ENCODE measurements around the gene OCLN.
"Not testable (repeated sequence)": the region's sequence is repeated elsewhere in the genome, so short reads cannot be mapped to it uniquely, and the experiment has no call there.

The OCLN gene

GRCh38 chr5:69527128-69527770, 34.7 kb downstream of the OCLN start:
- in situ Hi-C loops (cut with HindIII; ENCODE audit: low sequenced_read_pairs) = no loop called here

GRCh38 chr5:69528035-69528434, 35.4 kb downstream of the OCLN start:
- in situ Hi-C loops (cut with HindIII; ENCODE audit: low sequenced_read_pairs) = no loop called here

- in situ Hi-C loops (cut with HindIII; ENCODE audit: low sequenced_read_pairs) = no loop called here
Measured at GRCh38 chr5:69528609-69529008, 36.0 kb downstream of the OCLN start.

GRCh38 chr5:69530561-69531405, 38.2 kb downstream of the OCLN start:
- in situ Hi-C loops (cut with HindIII; ENCODE audit: low sequenced_read_pairs) = no loop called here

GRCh38 chr5:69531406-69531801, 38.8 kb downstream of the OCLN start:
- in situ Hi-C loops (cut with HindIII; ENCODE audit: low sequenced_read_pairs) = no loop called here

GRCh38 chr5:69537911-69538310, 45.3 kb downstream of the OCLN start:
- in situ Hi-C loops (cut with HindIII; ENCODE audit: low sequenced_read_pairs) = not testable (repeated sequence)

GRCh38 chr5:69538735-69539134, 46.1 kb downstream of the OCLN start:
- in situ Hi-C loops (cut with HindIII; ENCODE audit: low sequenced_read_pairs) = not testable (repeated sequence)

GRCh38 chr5:69541347-69541746, 48.8 kb downstream of the OCLN start:
- in situ Hi-C loops (cut with HindIII; ENCODE audit: low sequenced_read_pairs) = not testable (repeated sequence)

GRCh38 chr5:69542838-69543618, 50.4 kb downstream of the OCLN start:
- in situ Hi-C loops (cut with HindIII; ENCODE audit: low sequenced_read_pairs) = not testable (repeated sequence)

- in situ Hi-C loops (cut with HindIII; ENCODE audit: low sequenced_read_pairs) = not testable (repeated sequence)
Measured at GRCh38 chr5:69544602-69545001, 52.0 kb downstream of the OCLN start.

- in situ Hi-C loops (cut with HindIII; ENCODE audit: low sequenced_read_pairs) = not testable (repeated sequence)
Measured at GRCh38 chr5:69559908-69560330, 67.3 kb downstream of the OCLN start, which contains the start of gene GTF2H2C. Gene GTF2H2C, plus strand, starts transcription at chr5:69560191. Its CDS starts 4,942 bp downstream, at chr5:69565133.

GRCh38 chr5:69560587-69561431, 68.2 kb downstream of the OCLN start:
- in situ Hi-C loops (cut with HindIII; ENCODE audit: low sequenced_read_pairs) = not testable (repeated sequence)

- in situ Hi-C loops (cut with HindIII; ENCODE audit: low sequenced_read_pairs) = not testable (repeated sequence)
Measured at GRCh38 chr5:69566172-69566571, 73.6 kb downstream of the OCLN start.

- in situ Hi-C loops (cut with HindIII; ENCODE audit: low sequenced_read_pairs) = not testable (repeated sequence)
Measured at GRCh38 chr5:69568072-69568471, 75.5 kb downstream of the OCLN start.

- in situ Hi-C loops (cut with HindIII; ENCODE audit: low sequenced_read_pairs) = not testable (repeated sequence)
Measured at GRCh38 chr5:69583356-69583755, 90.8 kb downstream of the OCLN start.

GRCh38 chr5:69596114-69596840, 103.7 kb downstream of the OCLN start:
- in situ Hi-C loops (cut with HindIII; ENCODE audit: low sequenced_read_pairs) = not testable (repeated sequence)

- in situ Hi-C loops (cut with HindIII; ENCODE audit: low sequenced_read_pairs) = not testable (repeated sequence)
Measured at GRCh38 chr5:69601947-69602346, 109.4 kb downstream of the OCLN start.

GRCh38 chr5:69606839-69607238, 114.2 kb downstream of the OCLN start:
- in situ Hi-C loops (cut with HindIII; ENCODE audit: low sequenced_read_pairs) = not testable (repeated sequence)
